Stimulated activated CD4-positive, alpha-beta T cell treated with anti-CD3 and anti-CD28 coated beads, Interleukin-2, amount 100 ng/mL, for 48 hours (primary cell): ENCODE data around the gene LIMS1.
A peak's percentile ranks its signal among the peaks of the same experiment; 100 is the strongest.
"Not testable (repeated sequence)": the region's sequence is repeated elsewhere in the genome, so short reads cannot be mapped to it uniquely, and the experiment has no call there.

Experiments
- DNase-seq, 2 donors: peaks; one replicate each; pipeline ENCODE4 v3.0.0-alpha.2; 2020

The LIMS1 gene

DNA sequence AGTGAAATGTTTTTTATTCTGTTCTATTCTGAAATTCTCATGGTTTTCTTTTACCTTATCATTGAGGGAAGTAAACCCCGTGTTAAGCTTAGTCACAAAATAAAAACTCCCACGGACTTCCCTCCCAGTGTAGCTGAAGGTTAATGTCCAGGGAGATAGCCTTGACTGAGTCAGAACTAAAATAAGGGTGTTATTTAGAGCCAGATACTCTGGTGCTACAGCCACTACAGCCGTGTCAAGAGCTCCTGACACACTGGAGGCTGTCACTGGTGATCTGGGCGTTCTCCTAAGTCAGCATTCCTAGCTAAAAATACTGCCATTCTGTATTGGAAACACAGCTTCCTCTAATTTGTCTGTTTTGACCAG lies 103.0 kb downstream of the LIMS1 start:
- no peak for DNase-seq

DNA sequence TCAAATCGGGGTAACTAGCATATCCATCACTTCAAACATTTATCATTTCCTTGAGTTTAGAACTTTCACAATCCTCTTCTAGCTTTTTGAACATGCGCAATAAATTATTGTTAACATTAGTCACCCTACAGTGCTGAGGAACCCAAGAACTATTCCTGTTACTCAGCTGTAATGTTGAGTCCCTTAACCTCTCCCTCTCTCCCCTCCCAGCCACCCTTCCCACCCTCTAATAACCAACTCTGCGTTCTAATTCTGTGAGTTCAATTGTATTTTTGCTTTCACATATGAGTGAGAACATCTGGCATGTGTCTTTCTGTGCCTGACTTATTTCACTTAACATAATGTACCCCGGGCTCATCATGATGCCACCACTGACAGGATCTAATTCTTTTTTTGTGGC lies 106.5 kb downstream of the LIMS1 start:
- no peak for DNase-seq

DNA sequence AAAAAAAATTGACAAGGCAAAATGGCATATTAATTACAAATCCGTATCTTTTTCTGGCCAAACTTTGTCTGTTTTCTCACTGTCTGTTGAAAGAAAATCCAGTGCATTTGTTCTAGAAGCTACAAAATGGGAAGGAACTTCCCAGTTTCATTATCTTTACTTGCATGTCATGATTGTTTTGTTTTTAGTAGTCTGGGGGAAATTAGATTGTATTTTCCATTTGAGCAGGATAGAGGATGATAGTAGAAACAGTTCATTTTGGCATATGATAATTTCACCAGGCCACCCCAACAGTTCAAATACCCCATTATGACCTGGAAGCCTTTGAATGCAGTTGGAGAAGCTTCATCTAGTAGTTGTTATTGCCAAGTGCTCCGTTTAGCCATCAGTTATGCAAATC lies 107.5 kb downstream of the LIMS1 start:
- DNase-seq: no peak

- DNase-seq: no peak
Observed at GRCh38 chr2:108643261-108643849, 109.1 kb downstream of the LIMS1 start.

DNA sequence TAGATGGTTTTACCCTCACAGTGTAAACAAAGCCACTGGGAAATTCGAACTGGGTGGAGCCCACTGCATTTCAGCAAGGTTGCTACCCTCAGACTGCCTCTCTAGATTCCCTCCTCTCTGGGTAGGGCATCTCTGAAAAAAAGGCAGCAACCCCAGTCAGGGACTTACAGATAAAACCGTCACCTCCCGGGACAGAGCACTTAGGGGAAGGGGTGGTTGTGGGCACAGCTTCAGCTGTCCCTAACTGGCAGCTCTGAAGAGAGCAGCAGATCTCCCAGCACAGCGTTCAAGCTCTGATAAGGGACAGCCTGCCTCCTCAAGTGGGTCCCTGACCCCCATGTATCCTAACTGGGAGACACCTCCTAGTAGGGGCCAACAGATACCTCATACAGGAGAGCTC lies 109.6 kb downstream of the LIMS1 start:
- not testable (repeated sequence) for DNase-seq

DNA sequence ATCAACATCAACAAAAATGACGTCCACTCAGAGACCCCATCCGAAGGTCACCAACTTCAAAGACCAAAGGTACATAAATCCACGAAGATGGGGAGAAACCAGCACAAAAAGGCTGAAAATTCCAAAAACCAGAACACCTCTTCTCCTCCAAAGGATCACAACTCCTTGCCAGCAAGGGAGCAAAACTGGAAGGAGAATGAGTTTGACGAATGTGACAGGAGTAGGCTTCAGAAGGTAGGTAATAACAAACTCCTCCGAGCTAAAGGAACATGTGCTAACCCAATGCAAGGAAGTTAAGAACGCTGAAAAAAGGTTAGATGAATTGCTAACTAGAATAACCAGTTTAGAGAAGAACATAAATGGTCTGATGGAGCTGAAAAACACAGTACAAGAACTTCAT lies 110.2 kb downstream of the LIMS1 start:
- not testable (repeated sequence) for DNase-seq

DNA sequence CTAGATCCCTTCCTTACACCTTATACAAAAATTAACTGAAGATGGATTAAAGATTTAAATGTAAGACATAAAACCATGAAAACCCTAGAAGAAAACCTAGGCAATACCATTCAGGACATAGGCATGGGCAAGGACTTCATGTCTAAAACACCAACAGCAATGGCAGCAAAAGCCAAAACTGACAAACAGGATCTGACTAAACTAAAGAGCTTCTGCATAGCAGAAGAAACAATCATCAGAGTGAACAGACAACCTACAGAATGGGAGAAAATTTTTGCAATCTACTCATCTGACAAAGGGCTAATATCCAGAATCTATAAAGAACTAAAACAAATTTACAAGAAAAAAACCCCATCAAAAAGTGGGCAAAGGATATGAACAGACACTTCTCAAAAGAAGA lies 114.5 kb downstream of the LIMS1 start:
- not testable (repeated sequence) for DNase-seq

- not testable (repeated sequence) for DNase-seq
Observed at GRCh38 chr2:108650465-108650864, 116.2 kb downstream of the LIMS1 start.

GRCh38 chr2:108651468-108651867 lies 117.2 kb downstream of the LIMS1 start:
- DNase-seq: not testable (repeated sequence)

DNA sequence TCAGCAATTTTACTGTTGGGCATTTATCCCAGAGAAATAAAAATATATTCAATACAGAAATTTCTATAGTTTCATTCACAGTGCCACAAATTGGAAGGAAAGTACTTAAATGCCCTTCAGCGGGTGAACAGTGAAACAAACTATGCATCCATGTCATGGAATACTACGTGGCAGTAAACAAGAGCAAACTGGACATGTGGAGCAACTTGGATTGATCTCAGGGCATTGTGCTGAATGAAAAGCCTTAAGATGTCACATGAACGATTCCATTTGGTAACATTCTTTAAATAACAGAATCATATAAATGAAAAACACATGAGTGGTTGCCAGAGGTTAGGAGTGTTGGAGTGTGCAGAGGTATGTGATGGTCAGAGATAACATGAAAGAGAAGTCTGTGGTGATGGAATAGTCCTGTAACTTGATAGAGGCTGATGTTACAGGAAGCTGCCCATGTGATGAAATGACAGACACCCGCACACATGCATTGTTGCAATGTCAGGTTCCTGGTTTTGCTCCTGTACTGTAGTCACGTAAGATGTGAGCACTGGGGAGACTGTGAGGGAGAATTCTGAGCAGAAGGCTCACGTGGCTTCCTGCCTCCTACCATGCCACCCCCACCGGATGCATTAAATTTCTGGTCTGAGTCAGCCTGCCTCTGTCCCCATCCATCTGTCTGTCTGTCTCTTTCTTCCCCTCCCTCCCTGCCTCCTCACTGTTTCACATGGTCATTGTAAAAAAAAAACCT lies 118.1 kb downstream of the LIMS1 start:
- peak; percentile 27 to 30 for DNase-seq

DNA sequence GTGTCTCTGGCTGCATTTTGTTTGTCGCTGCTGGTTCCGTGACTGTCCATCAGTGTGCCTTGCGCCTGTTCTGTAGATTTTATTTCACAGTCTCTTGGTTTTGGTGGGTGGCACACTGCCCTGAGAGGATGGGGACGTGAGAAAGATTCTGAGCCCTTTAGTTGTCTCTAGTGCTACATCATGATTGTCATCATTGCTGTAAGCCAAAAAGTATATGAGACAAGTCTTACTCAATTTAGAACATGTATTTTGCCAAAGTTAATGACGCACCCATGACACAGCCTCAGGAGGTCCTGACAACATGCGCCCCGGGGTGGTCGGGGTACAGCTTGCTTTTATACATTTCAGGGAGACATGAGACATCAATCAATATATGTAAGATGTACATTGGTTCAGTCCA lies 119.2 kb downstream of the LIMS1 start:
- not testable (repeated sequence) for DNase-seq

DNA sequence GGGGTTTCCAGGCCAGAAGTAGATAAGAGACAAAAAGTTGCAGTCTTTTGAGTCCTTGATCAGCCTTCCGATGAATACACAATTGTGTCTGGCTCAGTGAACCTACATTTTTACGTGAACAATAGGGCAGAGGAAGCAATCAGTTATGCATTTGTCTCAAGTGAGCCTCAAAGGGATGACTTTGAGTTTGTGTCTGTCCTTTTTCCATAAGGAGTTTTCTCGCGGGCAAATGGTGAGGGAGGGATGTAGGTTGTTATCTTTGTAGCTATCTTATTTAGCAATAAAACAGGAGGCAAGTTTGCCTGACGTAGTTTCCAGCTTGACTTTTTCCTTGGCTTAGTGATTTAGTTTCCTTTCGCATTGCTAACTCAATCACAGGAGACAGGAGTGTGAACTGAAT lies 119.6 kb downstream of the LIMS1 start:
- DNase-seq: not testable (repeated sequence)

DNA sequence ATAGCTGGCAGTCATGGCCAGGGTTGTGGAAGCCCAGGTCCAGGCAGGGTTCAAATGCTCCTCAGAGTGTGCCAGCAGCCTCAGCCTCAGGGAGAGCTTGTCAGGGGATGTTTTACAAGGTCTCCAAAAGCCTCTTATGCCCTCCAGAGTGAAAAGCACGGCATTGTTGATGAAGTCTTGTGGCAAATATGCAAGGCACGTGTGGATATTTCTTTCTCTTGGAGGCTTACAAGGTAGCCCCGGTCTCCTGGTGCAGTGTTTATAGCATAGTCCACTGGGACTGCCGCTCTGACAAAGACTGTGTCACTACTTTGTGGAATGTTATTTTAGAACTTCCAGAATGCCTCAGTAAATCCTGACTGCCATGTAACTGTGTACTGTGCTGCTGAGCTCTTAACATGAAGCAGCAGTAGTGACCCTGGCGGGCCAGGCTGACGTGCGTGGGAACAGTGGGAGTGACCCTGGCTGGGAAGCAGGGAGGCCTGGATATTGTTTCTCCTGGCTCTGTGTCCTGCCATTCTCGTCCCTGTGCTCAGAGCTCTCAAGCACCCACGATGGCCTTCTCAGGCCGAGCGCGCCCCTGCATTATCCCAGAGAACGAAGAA lies 120.4 kb downstream of the LIMS1 start:
- not testable (repeated sequence) for DNase-seq

DNA sequence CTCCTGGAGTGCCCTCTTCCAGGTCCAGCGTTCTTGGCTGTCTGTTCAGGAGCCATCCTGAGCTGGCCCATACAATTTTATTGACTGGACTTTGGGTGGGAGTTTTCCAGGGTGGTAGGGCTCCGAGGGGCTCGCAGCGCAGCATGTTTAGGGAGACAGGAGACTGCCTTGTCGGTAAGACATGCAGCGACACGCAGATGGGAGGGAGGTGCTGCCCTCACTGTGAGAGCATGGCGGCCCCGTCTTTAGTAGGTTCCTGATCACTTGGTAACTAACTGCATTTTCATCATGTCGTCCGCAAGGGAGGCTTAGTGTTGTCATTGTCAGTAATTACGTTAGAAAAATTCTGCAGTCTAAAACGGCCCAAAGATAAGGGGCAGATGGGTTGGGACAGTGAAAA lies 121.0 kb downstream of the LIMS1 start:
- DNase-seq: not testable (repeated sequence)

DNA sequence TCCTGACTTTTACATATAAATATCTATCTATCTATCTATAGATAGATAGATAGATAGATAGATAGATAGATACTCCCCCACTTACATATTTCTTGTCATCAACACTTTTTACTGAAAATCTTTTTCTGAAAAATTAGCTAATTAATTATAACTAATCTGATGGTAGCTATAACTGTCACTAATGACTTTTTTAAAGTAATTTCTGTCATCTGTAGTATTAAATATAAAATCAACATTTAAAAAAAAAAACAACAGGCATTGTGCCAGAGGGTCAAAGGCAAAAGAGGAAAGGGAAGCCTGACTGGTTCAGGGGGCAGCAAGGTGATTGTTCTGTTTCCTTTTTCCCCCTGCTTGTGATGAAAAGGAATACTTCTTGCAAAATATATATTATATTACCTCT lies 122.0 kb downstream of the LIMS1 start:
- not testable (repeated sequence) for DNase-seq

DNA sequence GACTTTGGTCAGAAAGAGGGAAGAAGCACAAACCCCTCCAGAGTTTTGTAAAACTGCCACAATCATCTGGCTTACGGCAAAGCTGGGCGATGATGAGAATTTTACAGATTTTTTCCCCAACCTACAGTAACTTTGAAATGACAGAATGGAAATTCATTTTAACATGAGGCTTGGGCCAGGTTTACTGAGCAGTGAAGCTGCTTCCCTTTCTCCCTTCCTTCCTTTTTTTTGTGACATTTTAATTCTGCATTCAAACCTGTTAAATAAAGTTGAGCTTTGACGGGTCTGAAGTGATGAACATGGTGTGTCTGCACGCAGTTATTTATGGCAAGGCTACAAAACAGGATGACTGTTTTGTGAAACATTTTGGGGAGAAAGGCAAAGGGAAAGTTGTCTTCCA lies 123.2 kb downstream of the LIMS1 start:
- DNase-seq: not testable (repeated sequence)

GRCh38 chr2:108658553-108658952 lies 124.3 kb downstream of the LIMS1 start:
- not testable (repeated sequence) for DNase-seq

GRCh38 chr2:108661493-108661892 lies 127.2 kb downstream of the LIMS1 start:
- DNase-seq: not testable (repeated sequence)

DNA sequence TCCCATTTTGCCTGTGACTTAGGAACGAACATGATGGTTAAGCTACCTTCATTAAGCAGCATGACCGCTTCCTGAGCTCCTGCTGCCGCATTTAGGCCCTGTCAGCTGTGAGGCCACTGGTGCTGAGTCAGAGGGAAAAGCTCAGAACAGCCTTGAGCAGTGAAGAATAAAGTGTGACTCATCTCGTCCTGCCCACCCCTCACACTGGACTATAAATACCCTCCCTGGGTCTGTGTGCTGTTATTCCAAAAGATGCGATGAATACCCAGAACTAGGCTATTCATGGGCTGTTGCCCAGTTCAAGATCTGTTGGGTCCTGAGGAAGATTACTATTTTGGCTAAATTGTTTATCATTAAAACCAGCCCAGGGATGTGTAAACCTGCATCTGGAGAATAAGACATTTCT lies 127.9 kb downstream of the LIMS1 start:
- DNase-seq: not testable (repeated sequence)

GRCh38 chr2:108663346-108663745 lies 129.1 kb downstream of the LIMS1 start:
- DNase-seq: not testable (repeated sequence)

GRCh38 chr2:108664089-108664488 lies 129.8 kb downstream of the LIMS1 start:
- DNase-seq: not testable (repeated sequence)

- not testable (repeated sequence) for DNase-seq
Observed at GRCh38 chr2:108664979-108665378, 130.7 kb downstream of the LIMS1 start.

- DNase-seq: not testable (repeated sequence)
Observed at GRCh38 chr2:108665975-108666374, 131.7 kb downstream of the LIMS1 start.

DNA sequence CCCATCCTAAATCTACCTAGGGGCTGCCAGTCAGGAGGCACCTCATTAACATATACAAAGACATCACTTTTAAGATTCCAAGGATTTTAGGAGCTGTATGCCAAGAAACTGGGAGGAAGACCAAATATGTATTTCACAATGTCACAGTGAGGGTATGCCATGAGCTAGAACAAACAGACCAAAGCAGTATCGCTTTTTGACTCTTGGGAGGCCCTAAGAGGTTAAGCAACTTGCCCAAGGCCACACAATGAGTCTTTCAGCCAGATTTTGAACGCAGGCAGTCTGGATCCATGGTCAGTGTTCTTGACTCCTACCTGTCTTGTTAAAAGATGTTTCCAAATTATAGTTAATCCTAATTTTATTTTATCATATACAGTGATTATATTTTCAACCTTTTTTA lies 132.9 kb downstream of the LIMS1 start:
- DNase-seq: not testable (repeated sequence)
